Measurements from ENCODE around the gene CTBS. TPM values are rescaled to one million over a fixed set of nuclear protein-coding genes. Genes with fewer than 3 reads are reported as not detected.

CTBS gene
- total and polyA plus RNA-seq, 2 of the 8 experiments (the other 6 are each of a cell fraction or from before 2014, with no cell fraction given) = 3.3 to 4.1 TPM

GRCh38 chr1:84504580-84505492 lies 69.4 kb downstream of the CTBS start (continued):
- TF ChIP-seq CHD1 (IDR thresholded peaks at IDR 0.05; ENCODE audit: low read depth, low read length) (no peak), EGR1 (IDR thresholded peaks at IDR 0.05; ENCODE audit: borderline replicate concordance, low read depth, low read length) (no peak), SAP30 (IDR thresholded peaks at IDR 0.05; ENCODE audit: insufficient read depth, insufficient replicate concordance, low read length) (no peak), ZNF274 (IDR thresholded peaks at IDR 0.05; ENCODE audit: borderline replicate concordance, extremely low read depth, low read length) (no peak), POU5F1 (IDR thresholded peaks at IDR 0.05; ENCODE audit: low read depth, low read length) (no peak), POLR2A (IDR thresholded peaks at IDR 0.05; ENCODE audit: control extremely low read depth in 1 of 2, low read depth in 2 of 2, low read length in 2 of 2) (no peak)

Data from H1 (cell line).